ENCODE results near the gene ANO6.

DNA sequence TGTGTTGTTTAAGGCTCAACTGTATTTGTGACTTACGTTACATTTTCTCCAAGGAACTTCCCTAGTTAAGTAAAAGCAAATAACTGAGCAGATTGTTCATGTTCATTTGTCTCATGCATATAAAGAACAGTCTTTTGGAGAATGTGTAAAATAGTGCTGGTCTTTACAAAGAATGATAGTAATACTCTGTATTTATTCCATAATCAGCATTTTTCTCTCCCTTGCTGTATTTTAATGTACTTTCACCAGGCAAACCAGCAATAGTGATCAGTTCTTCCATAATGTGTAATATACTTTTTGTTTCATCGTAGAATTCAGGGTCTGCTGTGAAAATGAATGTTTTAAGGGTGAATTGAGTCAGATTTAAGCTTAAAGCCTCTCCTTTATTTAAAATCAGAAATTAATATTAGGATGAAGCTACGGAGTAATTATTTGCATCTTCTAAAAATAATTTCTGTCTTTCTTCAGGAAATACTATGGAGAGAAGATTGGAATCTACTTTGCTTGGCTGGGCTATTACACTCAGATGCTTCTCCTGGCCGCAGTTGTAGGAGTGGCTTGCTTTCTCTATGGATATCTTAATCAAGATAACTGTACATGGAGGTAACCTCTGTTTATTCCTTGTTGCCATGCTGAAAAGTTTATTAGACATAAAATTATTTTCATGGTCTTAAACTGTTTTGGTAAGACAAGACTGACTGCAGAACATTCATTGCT is 141.1 kb downstream of the ANO6 start:
- no peak for TF ChIP-seq EZH2 (IDR thresholded peaks at IDR 0.05; ENCODE audit: borderline replicate concordance, insufficient read depth, low read length, poor library complexity, severe bottlenecking)
- no peak for TF ChIP-seq CTCF (IDR thresholded peaks at IDR 0.05; ENCODE audit: poor library complexity, severe bottlenecking)
- TF ChIP-seq RAD21 (conservative IDR thresholded peaks at IDR 0.05), result no peak
